ENCODE data around the gene SCAP. TPM values are rescaled to one million over a fixed set of nuclear protein-coding genes. Genes with fewer than 3 reads are reported as not detected.

The SCAP gene
- polyA plus RNA-seq, 1 of the 3 experiments (the other 2 are of a cell fraction), result 28.0 TPM

DNA sequence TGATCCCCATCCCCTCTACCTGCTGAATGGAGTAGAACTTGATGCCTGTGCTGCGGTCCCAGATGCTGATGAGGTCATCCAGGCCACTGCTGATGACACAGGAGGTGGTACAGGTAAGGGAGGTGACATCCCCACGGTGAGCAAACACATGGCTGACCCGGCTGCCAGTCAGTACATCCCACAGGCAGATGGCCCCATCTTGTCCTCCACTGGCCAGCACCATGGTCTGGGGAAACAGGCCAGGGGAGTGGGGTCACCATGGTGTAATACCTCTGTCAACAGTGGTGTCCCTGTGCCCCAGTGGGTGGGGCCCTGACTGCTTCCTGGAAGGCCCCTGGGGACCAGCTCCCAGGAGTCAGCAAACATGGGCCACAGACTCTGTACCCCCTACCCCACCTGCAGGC lies 61.6 kb downstream of the SCAP start:
- Histone ChIP-seq H3K9ac (no peak overlapping the region), H3F3A (replicated peaks; ENCODE audit: insufficient read depth) (peaks cover 3% of the 10 kb centered on the region), H3K4me2 (no peak overlapping the region), H3K9me3 (no peaks in the 10 kb centered on the region), H4K20me1 (ENCODE audit: insufficient read depth) (no peaks in the 10 kb centered on the region), H3K9me2 (no peaks in the 10 kb centered on the region), H3K36me3 (replicated peaks in 1 of 2; ENCODE audit: control insufficient read depth in 1 of 2, insufficient read depth in 2 of 2, low read length in 1 of 2) (peaks cover 0 to 75% of the 10 kb centered on the region in 2 experiments), H2AFZ (ENCODE audit: low read depth) (no peak overlapping the region), H3K4me3 (ENCODE audit: low read depth in 2 of 2, low read length in 1 of 2) (no peak overlapping the region), H3K79me2 (ENCODE audit: insufficient read depth) (no peaks in the 10 kb centered on the region), H3K27me3 (ENCODE audit: insufficient read depth) (no peaks in the 10 kb centered on the region), H3K27ac (ENCODE audit: low read depth in 2 of 2, low read length in 1 of 2) (no peak overlapping the region), H3K4me1 (ENCODE audit: control insufficient read depth in 1 of 2, insufficient read depth in 2 of 2, low read depth in 1 of 2, low read length in 1 of 2) (peaks cover 0 to 11% of the 10 kb centered on the region in 2 experiments; a peak in 1 of 4 replicates)
- POLR2A ChIA-PET, result interaction anchor here (1.7 kb wide), 1 partner anchor 12 kb away, joined by 4 read pairs; no protein-coding TSS in a partner anchor
- CTCF ChIA-PET, result interaction anchor here (0.6 to 2.5 kb wide), 2 partner anchors 15 to 62 kb away, joined by 3 to 11 read pairs; partner anchors contain the start of gene SCAP
- 100% methylated on average over 1 of the region's 3 CpGs for WGBS (ENCODE audit: low lambda C conversion rate)
- TF ChIP-seq, protein P1, sequence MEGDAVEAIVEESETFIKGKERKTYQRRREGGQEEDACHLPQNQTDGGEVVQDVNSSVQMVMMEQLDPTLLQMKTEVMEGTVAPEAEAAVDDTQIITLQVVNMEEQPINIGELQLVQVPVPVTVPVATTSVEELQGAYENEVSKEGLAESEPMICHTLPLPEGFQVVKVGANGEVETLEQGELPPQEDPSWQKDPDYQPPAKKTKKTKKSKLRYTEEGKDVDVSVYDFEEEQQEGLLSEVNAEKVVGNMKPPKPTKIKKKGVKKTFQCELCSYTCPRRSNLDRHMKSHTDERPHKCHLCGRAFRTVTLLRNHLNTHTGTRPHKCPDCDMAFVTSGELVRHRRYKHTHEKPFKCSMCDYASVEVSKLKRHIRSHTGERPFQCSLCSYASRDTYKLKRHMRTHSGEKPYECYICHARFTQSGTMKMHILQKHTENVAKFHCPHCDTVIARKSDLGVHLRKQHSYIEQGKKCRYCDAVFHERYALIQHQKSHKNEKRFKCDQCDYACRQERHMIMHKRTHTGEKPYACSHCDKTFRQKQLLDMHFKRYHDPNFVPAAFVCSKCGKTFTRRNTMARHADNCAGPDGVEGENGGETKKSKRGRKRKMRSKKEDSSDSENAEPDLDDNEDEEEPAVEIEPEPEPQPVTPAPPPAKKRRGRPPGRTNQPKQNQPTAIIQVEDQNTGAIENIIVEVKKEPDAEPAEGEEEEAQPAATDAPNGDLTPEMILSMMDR (IDR thresholded peaks at IDR 0.05), result no peak
- TF ChIP-seq CHD2 (IDR thresholded peaks at IDR 0.05; ENCODE audit: low read length, partially characterized antibody) (no peak), RAD21 (IDR thresholded peaks at IDR 0.05; ENCODE audit: low read length) (no peak), ZBTB33 (IDR thresholded peaks at IDR 0.05; ENCODE audit: borderline replicate concordance, low read depth) (no peak), ELF1 (IDR thresholded peaks at IDR 0.05) (no peak), RCOR1 (IDR thresholded peaks at IDR 0.05; ENCODE audit: low read length) (no peak), GABPA (IDR thresholded peaks at IDR 0.05; ENCODE audit: low read depth) (no peak)
- no peak for DNase-seq

DNA sequence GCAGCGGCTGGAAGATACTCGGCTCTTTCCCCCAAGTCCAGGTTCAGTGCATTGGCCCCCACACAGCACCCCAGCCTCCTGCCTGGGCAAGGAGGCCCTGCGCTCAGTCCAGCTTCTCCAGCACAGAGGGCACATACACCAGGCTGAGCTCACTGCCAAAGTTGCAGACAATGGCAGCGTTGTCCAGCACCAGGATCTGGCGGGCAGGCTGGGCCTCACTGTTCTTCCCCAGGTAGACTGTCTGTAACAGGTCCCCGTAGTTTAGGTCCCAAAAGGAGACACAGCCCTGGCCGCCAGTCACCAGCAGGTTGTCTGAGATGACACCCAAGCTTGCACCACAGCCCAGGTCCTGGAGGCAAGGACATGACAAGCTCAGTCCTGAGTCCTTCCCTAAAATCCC lies 62.0 kb downstream of the SCAP start:
- no peaks in the 10 kb centered on the region for H3K9me3 ChIP-seq
- H3K79me2 ChIP-seq (ENCODE audit: insufficient read depth), result no peaks in the 10 kb centered on the region
- no peak overlapping the region for H3K4me3 ChIP-seq (ENCODE audit: low read depth in 2 of 2, low read length in 1 of 2)
- no peak for TF ChIP-seq REST (IDR thresholded peaks at IDR 0.05; ENCODE audit: low read depth, low read length)
- TF ChIP-seq FOXM1 (IDR thresholded peaks at IDR 0.05; ENCODE audit: low read depth), result no peak
- no peak for TF ChIP-seq NFIC (IDR thresholded peaks at IDR 0.05; ENCODE audit: borderline replicate concordance)
- no peak for TF ChIP-seq EZH2phosphoT487 (IDR thresholded peaks at IDR 0.05; ENCODE audit: borderline replicate concordance, low read depth)
- no peak for TF ChIP-seq ELF1 (IDR thresholded peaks at IDR 0.05)
- no peak for TF ChIP-seq EP300 (IDR thresholded peaks at IDR 0.05; ENCODE audit: borderline replicate concordance in 1 of 2, low read depth in 1 of 2, low read length in 1 of 2)
- no peak for TF ChIP-seq RFX5 (IDR thresholded peaks at IDR 0.05; ENCODE audit: low read length)
- TF ChIP-seq RXRA (IDR thresholded peaks at IDR 0.05; ENCODE audit: borderline replicate concordance, low read depth), result no peak
- H3K9me2 ChIP-seq, result no peaks in the 10 kb centered on the region
- DNase-seq, result no peak
- peaks cover 3% of the 10 kb centered on the region for H3F3A ChIP-seq (replicated peaks; ENCODE audit: insufficient read depth)
- H3K36me3 ChIP-seq (replicated peaks in 1 of 2; ENCODE audit: control insufficient read depth in 1 of 2, insufficient read depth in 2 of 2, low read length in 1 of 2), result peaks cover 0 to 75% of the 10 kb centered on the region in 2 experiments
- peaks cover 0 to 11% of the 10 kb centered on the region in 2 experiments; a peak in 1 of 4 replicates for H3K4me1 ChIP-seq (ENCODE audit: control insufficient read depth in 1 of 2, insufficient read depth in 2 of 2, low read depth in 1 of 2, low read length in 1 of 2)
- no peak overlapping the region for H2AFZ ChIP-seq (ENCODE audit: low read depth)
- POLR2A ChIA-PET, result interaction anchor here (1.7 kb wide), 1 partner anchor 12 kb away, joined by 4 read pairs; no protein-coding TSS in a partner anchor
- H3K27ac ChIP-seq (ENCODE audit: low read depth in 2 of 2, low read length in 1 of 2), result no peak overlapping the region; a peak in 1 of 4 replicates
- CTCF ChIA-PET, result interaction anchor here (2.5 to 3.2 kb wide), 2 partner anchors 8 to 62 kb away, joined by 11 to 28 read pairs; partner anchors contain the start of gene SCAP
- 91% methylated on average over 3 of the region's 7 CpGs for WGBS (ENCODE audit: low lambda C conversion rate)
- no peaks in the 10 kb centered on the region for H4K20me1 ChIP-seq (ENCODE audit: insufficient read depth)
- H3K9ac ChIP-seq, result no peak overlapping the region
- no peaks in the 10 kb centered on the region for H3K27me3 ChIP-seq (ENCODE audit: insufficient read depth)
- H3K4me2 ChIP-seq, result no peak overlapping the region

Data from SK-N-SH (cell line).